Spleen (tissue), 7 donors: ENCODE data around the gene KLK7.

Source experiments
- CTCF ChIP-seq, 11 experiments: fragments of 200-600 bp in 7 of 11; fragments of 450-650 bp in 4 of 11; sonication (generic) in 4 of 11; IDR thresholded peaks in 8 of 11; conservative IDR thresholded peaks in 3 of 11; 1 replicate in 7 of 11; 2 replicates in 4 of 11; pipeline versions ENCODE4 v1.4.0 to v1.8.0; 2016 to 2021; ENCODE audit warnings: antibody characterized with exemption in 11 of 11, inconsistent platforms in 4 of 11, mild to moderate bottlenecking in 1 of 11
- POLR2A ChIP-seq, 3 donors: fragments of 450-650 bp; IDR thresholded peaks; one replicate each; pipeline ENCODE4 v1.5.1; 2017; ENCODE audit warnings: antibody characterized with exemption in 3 of 3, mild to moderate bottlenecking in 1 of 3
- donor health status: DM: no; HTN: no; CAD: no; lungs with moderate emphysema.
- donor health status: DM: no; HTN: no; CAD: no.
- donor health status: DM: no; HTN: no; CAD: no.

- TF ChIP-seq POLR2A (IDR thresholded peaks at IDR 0.05): no peak
- no peak for TF ChIP-seq CTCF (IDR thresholded peaks at IDR 0.05 in 8 of 11, conservative IDR thresholded peaks at IDR 0.05 in 3 of 11)
Measured at GRCh38 chr19:50981587-50982146, 2.0 kb downstream of the KLK7 start.
